HTR-8/SVneo (cell line): Measurements from ENCODE around the gene MAPK1.
"Not testable (repeated sequence)": the region's sequence is repeated elsewhere in the genome, so short reads cannot be mapped to it uniquely, and the experiment has no call there.

Experiments used
- DNase-seq: peaks from one replicate; pipeline ENCODE4 v3.0.0; 2011; ENCODE audit warnings: low spot score, mixed read lengths; ENCODE audit not compliant: insufficient read length
- FAIRE-seq: peaks from 2 replicates; lab custom pipeline; 2011; peaks lifted over from hg19 to GRCh38; lab: Jason Lieb, UNC

The MAPK1 gene

DNA sequence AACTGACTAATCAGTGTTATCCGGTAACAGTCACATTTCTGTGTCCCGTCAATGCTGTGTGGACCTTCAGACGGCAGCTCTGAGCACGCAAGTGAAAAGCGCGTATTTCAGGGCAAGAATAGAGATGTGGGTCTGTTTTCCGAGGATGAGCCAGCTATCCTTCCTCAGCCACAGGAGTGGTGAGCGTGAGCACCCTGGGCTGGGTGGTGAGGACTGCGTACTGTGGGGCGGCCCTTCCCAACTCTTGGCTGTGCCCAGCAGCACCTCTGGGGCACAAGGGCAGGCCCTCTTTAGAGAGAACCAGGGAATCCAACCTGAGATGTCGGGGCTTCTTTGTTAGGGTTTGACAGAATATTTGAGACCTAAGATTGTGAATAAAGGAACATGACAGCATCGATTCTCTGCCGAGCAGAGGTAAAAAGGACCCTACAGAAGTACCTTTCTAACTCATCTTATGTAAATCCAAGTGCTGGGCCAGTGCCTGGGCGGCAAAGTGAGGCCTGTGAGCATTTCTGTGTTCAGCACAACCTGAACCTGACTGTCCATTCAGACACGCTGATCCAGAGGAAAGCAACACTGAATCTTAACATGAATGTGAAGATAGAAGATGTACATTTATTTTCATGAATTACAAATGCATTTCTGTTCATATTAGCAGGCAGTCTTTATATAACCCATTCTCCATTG, 105.3 kb downstream of the MAPK1 start:
- DNase-seq (no peak), FAIRE-seq (no peak)

DNA sequence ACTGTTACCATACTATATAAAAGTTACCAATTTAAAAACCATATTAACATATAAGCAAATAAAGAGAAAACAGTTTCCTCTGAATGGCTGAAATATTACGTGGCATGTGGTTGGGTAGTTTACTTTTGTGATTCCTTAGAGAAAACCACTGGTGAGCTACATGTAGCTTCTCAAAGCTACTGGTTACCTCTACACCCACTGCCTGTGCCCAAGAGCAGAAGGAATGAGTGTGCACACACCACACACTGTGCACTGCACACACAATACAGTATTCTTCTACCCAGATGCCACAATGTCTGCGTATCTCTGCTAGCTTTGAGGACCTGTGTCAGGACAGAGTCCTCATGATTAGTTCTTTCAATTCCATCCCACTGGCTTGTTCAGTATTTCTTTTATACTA, 106.4 kb downstream of the MAPK1 start:
- no peak for FAIRE-seq
- DNase-seq: no peak

DNA sequence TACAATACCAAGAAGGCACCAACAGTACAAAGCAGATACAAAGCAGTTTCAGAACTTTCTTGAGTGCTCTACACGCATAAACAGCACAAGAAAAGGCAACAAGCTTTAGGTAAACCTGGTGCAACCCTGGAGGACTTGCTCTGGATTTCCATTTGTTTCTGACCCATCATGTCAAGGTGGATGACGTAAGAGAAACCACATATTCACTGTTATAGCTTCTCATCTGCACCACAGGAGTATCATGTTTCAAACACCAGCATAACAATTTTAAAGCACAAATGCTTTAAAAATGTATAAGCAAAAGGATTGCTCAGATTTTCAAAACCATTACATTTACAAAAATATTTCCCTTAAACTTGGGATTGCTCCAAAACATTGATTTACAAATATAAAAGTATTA, 106.8 kb downstream of the MAPK1 start:
- peak; percentile 21 for DNase-seq
- FAIRE-seq: no peak

DNA sequence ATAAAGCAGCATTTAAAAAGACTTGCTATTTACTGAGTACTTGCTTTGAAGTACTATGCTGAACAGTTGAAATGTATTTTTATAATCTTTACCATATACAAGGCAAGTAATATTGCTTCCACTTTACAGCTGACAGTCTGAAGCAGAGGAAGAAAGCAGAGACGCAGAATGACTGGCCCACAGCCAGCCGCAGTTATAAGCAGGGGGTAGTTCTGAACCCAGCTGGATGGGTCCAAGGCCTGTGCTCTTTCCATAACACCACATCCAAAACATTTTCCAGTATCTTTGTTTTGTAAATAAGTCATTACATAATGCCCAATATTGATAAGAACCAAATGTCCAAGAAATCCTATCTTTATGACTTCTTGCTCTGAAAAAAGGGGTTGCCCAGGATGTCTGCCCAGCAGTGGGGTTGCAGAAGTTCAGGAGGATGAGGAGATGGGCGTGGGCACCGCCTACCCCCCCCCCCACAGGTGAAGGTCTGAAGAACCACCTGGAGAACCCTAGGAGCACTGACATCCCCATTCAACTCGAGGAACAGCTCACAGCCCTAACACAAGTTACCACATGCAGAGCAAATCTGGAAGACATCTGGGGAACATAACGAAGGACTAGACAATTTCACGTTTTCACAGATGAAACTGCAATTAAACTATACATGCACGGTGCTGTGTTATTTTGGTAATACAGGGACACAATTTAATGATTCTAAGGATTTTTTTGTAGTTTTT, 107.6 kb downstream of the MAPK1 start:
- FAIRE-seq (no peak), DNase-seq (no peak)

DNA sequence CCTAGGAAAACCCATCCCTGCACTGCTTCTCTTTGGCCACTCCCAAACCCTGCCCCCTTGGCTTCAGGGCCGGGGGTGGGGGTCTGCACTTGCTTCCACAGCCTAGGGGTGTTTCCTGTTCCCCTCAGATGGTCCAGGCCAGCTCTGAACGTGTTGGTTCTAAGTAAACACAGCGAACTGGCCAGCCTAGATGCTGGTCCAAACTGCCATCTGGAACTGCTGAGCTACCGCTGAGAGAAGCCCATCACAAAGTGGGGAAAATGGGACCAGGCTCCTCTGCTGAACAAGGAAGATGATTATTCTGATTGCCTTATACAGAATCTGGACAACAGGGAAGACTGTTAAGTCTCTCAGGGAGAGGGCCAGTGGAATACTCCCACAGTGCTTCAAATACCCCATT, 108.4 kb downstream of the MAPK1 start:
- FAIRE-seq (no peak), DNase-seq (no peak)

DNA sequence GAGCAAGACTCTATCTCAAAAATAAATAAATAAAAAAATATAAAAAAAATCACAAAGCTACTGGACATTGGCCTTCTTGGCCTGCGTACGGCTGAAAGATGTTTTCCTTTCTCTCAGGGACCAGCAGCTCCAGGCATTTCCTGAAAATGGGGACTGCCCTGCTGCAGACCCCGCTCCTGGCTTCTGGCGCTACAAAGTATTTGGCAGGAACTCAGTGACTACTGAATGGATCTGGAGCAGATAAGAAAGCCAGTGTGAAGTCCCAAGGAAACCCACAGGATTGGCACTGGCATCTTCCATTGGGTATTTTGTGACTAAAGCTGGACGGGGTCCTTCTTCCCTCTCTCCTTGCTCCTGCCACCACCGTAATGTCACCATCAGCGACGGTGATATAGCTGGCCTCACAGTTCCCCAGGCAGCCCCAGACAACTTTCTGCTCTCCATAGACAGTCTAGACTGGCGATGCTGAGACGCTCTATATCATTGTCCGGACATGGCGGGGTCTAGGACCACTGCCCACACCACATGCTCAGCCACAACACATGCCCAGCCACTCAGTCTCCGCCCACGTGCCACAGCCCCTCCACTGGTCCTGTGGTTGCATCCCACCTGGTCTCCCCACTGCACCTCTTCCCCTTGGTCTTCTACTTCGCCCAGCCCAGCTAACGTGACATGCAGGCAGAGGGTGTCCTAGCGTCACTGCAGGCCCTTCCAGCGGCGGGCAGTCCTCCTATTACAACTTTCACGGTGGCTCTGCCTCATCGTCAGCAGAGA, 109.2 kb downstream of the MAPK1 start:
- DNase-seq (no peak), FAIRE-seq (no peak)

DNA sequence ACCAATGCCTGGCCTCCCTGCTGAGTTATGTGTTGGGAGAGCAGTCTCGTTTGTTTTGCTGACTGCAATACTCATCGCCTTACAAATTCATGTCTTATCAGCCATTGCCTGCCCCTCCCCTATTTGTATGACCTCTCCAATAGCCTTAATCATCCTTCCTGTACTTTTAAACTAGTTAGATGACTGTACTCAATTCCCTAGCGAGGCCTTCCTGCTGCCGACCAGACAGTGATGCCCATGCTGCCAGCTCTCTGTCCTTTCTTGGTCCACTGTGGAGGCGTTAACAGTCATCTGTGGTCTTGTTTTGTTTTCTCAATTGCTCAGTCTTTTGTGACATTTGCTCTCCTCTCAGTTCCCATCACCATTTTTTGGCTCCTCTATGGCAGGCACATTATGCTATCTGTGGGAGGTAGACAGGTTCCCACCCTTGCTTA, 111.6 kb downstream of the MAPK1 start:
- DNase-seq (no peak), FAIRE-seq (no peak)

DNA sequence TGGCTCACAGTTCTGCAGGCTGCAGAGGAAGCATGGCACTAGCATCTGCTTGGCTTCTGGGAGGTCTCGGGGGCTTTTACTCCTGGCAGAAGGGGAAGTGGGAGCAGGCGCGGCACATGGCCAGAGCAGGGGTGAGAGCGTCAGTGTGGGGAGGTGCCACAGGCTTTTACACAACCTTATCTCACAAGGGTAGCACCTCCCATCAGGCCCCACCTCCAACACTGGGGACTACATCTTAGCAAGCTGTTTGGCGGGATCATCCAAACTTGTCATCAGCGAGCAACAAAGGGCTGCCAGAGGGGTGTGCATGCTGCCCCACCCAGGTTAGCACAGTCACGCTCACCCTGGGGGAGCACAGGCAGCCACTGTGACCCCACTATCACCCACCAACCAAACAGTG, 112.9 kb downstream of the MAPK1 start:
- FAIRE-seq (no peak), DNase-seq (no peak)

DNA sequence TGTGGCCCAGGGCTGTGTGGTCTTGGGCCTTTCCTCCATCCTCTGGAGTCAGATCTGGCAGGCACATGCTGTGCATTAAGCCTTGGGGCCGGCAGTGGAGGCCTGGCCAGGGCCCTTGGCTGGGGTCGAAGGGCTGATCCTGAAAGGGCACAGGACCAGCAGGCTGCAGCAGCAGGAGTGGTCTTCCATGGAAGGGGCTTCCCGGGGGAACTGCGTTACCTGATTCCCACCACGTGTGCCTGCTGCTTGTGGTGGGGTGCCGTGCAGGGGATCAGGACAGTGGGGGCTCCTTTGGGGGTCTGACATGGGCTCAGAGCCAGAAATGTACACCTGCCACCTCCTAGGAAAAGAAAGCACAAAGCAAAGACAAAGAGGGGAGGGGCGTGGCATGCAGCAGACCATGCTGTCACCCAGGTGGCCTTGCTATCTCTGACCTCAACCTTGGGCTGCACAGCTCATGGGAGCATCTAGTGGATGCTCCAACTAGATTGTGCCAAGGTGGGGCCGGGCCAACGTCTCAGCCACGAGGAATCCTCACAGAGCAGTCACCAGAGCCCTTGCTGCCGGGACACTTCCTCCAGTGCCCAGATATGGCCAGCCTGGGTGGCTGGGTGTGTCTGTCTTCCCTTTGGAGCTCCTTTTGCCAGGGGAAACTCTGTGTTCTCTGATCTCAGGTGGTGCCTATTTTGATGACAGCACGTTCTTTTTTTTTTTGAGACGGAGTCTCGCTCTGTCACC, 113.9 kb downstream of the MAPK1 start:
- FAIRE-seq (no peak), DNase-seq (no peak)

DNA sequence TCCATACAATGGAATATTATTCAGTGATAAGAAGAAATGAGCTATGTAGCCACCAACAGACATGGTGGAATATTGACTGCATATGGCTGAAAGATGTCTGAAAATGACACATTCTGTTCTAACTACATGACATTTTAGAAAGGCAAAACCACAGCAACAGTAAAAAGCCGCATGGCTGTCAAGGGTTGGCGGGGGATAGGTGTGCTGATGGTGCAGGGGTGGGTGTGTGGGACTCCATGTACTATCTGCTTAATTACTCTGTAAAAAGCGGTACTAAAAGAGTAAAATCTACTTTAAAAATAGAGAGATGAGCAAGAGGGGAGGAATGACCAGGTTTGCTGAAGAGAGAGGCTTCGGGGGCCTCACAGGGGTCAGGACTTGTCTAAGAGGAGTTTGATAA, 115.2 kb downstream of the MAPK1 start:
- DNase-seq: no peak
- no peak for FAIRE-seq

DNA sequence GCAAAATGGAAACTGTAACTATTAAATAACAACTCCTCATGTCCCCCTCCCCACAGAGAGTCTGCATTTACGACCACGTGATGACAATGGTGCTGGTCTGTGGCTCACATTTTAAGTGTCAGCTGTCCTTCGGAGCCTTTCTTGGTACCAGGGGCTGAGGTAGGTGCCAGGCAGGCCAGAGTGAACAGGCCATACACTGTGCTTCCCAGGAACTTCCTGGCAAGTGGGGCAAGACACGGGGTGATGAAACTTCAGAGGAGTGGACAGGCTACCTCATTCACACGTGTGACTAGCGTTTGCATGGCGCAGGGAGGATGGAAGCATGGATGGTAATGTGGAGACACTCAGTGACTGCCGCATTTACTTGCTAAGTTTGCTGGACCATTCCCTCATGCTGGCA, 121.5 kb downstream of the MAPK1 start:
- DNase-seq: no peak
- FAIRE-seq: no peak

DNA sequence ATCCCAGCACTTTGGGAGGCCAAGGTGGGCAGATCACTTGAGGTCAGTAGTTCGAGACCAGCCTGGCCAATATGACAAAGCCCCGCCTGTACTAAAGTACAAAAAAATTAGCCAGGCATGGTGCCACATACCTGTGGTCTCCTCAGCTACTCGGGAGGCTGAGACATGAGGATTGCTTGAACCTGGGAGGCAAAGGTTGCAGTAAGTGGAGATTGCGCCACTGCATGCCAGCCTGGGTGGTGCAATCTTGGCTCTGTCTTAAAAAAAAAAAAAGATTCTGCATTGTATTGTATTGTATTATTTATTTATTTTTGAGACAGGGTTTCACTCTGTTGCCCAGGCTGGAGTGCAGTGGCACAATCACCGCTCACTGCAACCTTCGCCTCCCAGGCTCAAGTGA, 122.5 kb downstream of the MAPK1 start:
- not testable (repeated sequence) for FAIRE-seq

DNA sequence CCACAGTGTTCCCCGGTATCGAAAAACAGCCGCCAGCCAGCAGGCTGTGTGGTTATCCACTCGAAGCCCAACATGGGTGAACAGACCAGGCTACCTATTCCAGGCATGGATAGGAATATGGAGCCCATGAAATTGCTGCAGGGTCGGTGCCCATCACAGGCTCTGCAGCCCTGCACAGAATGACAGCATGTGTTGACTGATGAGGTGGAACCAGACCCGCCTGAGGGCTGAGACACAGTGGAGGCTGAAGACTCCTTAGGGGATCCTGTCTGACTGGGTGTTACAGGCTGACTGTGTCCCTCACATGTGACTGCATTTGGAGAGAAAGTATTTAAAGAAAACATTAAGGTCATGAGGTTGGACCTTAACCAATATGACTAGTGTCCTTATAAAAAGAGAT, 125.7 kb downstream of the MAPK1 start:
- FAIRE-seq: no peak

More for the DNA sequence above, 122.5 kb downstream of the MAPK1 start:
- DNase-seq: not testable (repeated sequence)

DNA sequence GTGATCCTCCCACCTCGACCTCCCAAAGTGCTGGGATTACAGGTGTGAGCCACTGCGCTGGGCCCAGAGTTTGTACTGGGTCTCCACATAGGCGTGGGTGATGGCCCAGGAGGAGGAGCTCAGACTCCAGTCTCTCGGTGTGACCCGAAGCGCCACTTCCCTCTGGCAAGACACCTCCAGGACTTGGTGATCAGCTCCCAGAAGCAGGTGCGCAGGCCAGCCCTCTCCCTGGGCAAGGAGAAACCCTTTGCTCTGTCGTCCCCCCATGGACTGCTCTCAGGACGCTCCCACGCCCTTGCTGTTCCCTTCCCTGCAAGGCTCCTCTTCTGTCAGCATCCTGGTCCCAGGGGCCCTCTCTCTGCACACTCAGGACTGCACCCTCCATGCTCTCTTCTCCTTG, 126.4 kb downstream of the MAPK1 start:
- FAIRE-seq: no peak
- no peak for DNase-seq

More for the DNA sequence above, 125.7 kb downstream of the MAPK1 start:
- no peak for DNase-seq

DNA sequence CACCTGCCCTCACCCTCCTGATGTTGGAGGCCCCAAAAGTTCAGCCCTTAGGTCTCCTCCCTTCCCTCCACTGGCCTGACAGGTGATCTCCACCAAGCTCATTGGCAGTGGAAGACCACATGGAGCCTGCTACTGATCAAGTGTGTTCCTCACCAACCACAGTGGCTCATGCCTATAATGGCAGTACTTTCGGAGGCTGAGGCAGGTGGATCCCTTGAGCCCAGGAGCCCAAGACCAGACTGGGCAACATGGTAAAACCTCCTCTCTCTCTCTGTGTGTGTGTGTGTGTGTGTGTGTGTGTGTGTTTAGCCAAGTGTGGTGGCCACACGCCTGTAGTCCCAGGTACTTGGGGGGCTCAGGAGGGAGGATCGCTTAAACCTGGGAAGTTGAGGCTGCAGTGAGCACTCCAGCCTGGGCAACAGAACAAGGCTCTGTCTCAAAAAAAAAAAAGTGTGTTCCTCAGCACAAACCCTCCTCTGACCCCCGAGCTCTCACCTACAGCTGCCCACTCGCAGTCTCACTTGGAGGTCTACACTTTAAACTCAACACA, 127.5 kb downstream of the MAPK1 start:
- FAIRE-seq: no peak

DNA sequence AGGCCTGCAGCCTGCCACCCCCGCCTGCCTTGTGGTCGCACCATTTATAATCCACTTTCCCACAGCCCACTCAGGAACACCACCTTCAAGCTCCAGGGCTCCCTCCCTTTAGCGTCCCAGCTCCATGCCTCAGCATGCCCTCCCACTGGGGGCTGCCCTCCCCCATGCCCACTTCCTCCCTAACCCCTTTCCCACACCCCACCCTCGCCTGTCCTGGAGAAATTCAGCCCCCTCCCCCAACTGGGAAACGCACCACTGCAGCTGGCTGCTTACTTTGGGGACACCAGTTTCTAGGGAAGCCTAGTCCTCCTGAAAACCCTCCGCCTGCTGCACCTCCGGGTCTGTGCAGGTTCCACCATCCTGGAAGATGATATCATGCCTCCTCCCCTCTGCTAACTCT, 128.5 kb downstream of the MAPK1 start:
- DNase-seq: no peak
- no peak for FAIRE-seq

More for the DNA sequence above, 127.5 kb downstream of the MAPK1 start:
- DNase-seq: no peak

DNA sequence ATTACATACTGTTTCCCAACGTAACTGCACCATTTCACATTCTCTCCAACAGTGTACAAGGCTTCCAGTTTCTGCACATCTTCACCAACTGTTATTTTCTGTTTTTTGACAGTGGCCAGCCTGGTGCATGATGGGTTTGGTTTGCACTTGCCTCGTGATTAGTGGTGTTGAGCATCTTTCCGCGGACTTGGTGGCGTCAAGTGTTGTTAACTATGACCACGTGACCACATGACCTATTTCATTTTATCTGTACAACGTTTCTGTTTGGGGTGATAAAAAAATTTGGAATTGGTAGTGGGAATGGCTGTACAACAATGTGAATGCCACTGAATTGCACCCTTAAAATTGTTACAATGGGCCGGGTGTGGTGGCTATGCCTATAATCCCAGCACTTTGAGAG, 129.4 kb downstream of the MAPK1 start:
- FAIRE-seq: no peak
- DNase-seq: no peak

DNA sequence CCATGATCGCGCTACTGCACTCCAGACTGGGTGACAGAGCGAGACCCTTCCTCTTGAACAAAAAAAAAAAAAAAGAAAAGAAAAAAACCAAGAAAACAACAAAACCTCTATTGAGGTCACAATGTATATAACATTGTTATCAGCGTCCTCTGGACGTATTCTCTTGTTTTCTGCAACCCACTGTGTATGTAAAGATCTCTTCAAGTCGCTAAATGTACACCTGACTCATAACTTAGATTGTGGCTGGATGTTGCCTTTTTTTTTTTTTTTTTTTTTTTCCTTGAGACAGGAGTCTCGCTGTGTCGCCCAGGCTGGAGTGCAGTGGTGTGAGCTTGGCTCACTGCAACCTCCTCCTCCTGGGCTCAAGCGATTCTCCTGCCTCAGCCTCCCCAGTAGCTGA, 130.5 kb downstream of the MAPK1 start:
- DNase-seq: no peak
- FAIRE-seq: no peak

DNA sequence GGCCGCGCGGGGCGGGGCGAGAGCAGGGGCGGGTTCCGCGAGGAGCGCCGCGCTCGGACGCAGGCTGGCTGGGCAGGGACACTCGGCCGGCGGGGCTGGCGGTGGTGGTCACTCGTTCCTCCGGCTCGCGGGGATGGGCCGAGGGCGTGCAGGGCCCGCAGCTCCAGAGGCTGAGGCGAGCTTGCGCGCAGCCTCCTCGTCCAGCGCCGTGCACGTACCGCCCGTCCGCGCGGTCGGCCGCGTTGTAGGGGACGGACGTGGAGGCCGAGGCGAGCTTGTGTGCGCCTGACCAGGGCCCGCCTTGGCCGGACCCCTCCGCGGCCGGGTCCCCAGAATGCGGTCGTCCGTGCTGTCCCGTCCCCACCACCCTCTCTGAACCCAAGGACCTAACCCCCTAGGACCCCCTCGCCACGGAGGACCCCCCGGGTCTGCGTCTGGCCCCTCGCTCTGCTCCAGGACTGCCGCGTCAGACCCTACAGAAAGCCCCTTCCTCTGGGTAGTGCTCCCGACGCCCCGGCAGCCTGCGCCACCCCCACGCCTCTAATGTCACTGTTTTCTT, 131.3 kb downstream of the MAPK1 start:
- DNase-seq: no peak
- FAIRE-seq: no peak
